GM21381 (cell line): ENCODE results near the gene CFAP221.

Source experiments
- ATAC-seq: cut with Tn5 transposase; IDR thresholded peaks from one replicate; pipeline ENCODE4 v1.9.1; 2021; ENCODE audit warnings: mild to moderate bottlenecking, moderate library complexity; ENCODE audit not compliant: unreplicated experiment

The CFAP221 gene

GRCh38 chr2:119544075-119544938, at the start of gene CFAP221:
Gene CFAP221 (plus strand): TSS chr2:119544449. CDS start chr2:119546132, 1,683 bp downstream.
- peak; percentile 76 for ATAC-seq

DNA sequence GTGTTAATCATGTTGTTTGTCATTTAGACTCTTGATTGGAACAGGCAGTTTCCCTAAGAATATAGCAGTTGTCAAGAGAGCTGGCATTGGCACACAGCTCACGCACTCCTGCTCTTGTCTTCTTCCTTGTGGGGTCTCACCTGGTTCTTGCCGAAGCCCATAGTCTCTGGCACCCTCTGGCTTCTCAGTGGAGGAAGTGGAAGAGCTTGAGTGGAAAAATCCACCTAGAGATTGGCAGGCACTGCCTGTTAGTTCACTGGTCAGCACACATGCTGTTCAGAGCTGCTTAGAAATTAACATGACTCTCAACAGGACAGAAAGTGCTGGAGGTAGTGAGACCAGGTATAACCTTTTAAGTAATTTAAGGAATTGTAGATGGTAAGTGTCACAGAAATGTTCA, 48.3 kb upstream of the CFAP221 start:
- no peak for ATAC-seq

DNA sequence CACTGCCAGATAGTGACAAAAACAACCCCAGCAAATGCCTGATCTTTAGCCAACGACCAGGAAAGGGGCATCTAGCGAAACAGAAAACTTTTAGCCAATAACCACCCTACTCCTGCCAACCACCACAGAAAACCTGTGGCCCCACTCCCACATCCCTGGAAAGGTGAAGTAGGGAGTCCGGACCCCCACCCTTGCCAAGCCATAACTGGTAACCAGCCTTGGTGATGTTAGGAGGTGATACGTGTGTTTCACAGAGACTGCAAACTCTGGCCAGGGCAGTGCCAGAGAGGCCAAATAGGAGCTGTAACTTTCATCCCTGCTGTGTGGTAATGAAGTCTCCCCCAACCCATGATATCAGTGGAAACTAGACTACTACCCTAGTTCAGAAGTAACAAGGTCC, 47.6 kb upstream of the CFAP221 start:
- ATAC-seq = no peak

DNA sequence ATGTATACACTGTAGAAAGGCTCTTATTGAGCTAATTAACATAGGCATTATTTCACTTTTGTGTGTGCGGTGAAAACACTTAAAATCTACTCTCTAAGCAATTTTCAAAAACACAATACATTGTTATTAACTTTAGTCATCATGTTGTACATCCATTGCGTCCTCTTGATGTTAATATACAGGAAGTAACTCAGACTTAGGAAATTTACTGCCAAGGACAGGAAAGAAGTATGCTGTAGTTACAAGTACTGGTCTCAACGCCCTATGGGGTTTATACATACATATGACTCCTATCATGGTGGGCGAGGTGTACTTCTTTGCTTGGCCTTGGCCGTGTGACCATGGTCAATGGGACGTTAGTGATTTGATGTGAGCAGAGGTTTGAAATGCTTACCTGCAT, 35.5 kb upstream of the CFAP221 start:
- no peak for ATAC-seq

- ATAC-seq = no peak
These were observed 32.3 kb upstream of the CFAP221 start for GRCh38 chr2:119511989-119512388.

DNA sequence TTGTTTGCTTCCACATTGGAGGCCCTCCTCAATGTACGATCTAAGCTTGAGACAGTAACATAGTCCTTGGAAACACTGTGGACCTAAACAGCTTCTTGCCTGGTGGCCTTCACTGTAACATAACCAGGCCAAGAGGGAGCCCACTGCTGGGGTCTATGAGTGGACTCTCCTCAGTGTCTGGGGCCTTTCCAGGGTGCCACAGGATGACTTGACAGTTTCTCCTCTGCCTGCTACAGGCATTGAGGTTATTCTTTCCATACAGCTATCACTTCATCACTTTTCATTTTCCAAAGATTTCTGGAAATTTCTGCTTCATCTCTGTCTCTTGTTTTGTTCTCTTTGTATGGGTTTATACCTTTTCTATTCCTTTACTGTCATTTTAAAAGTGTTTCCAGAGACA, 31.3 kb upstream of the CFAP221 start:
- ATAC-seq = no peak

DNA sequence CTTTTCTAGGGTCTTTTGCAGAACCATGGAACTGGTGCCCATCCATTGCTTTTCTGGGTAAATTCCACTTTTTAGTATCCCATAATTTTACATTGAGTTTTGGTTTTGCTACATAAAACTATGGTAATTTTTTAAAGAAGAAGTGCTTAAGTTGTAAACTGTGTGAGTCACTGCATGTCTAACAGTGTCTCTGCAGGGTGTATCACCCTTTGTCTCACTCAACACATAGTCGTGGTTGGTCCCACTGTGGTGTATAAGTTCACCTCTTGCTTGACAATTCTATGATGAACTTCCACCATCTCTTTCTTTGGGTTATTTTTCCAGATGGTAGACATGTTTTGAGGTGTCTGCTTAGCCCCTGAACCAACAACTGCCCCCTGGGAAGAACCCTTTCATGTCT, 30.4 kb upstream of the CFAP221 start:
- ATAC-seq = no peak

DNA sequence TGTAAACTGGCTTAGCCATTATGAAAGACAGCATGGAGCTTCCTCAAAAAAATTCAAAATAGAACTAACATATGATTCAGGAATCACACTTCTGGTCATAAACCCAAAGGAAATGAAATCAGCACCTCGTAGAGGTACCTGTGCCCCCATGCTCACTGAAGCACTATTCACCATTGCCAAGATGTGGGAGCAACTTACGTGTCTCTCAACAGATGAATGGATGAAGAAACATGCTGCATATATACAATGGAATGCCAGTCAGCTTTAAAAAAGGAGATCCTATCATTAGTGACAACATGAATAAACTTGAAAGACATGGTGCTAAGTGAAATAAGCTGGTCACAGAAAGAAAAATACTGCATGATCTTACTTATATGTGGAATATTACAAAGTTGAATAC, 28.1 kb upstream of the CFAP221 start:
- no peak for ATAC-seq

DNA sequence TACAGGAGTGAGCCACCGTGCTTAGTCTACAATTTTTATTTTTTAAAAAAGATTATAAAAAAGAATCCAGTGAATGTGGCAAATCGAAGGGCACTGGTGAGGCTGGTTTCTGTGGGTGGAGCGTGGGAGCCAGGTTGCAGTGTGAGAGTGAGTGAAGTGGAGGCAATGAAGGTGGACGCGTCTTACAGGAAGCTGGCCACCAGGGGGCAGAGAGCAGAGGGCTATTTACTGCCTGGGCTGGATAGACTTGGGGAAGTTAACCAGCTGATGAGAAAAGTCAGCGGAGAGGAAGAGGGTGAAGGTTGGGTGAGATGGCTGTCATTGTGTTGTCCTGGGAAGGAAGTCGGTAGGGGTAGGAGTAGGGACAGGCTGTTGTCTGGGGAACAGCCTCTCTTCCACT, 26.8 kb upstream of the CFAP221 start:
- ATAC-seq = peak; percentile 92

GRCh38 chr2:119518401-119519056, 25.7 kb upstream of the CFAP221 start:
- no peak for ATAC-seq

DNA sequence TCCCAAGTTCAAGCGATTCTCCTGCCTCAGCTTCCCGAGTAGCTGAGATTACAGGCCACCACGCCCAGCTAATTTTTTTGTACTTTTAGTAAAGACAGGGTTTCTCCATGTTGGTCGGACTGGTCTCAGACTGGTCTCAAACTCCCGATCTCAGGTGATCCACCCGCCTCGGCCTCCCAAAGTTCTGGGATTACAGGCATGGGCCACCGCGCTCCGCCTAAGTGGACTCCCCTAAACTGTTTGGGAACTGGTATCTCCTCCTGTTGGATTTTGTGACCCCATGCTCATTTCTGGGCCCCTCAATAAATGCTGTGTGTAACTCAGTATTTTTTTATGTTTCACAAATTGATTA, 25.2 kb upstream of the CFAP221 start:
- ATAC-seq = no peak

DNA sequence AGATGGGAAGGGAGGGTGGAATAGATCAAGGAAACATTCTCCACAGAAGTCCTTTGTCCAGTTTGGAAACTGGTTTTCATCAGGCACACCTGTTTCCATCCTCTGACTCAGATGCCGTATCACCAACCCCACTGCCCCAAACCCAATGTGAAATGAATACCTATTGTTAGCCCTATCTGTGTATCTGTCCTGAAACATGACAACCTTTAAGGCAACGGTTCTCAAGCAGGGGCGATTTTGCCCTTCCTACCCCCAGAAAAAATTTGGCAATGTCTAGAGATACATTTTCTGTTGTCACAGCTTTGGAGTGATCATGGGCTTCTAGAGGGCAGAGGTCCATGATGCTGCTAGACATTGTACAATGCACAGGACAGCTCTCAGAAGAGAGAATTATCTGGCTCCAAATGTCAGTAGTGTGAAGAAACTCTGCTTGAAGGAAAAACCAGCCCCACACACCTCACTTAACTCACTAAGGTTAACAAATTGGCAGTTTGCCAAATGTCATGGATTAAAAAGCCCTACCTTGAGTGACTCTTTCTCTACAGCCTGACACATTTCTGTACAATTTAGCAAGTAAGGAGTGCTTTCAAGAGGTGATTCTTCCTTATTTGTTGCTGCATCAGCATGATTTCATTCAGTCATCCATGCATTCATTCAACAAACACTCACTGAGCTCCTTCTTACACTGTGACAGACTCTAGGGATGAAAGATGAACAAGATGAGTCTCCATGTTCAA, 23.4 kb upstream of the CFAP221 start:
- ATAC-seq = no peak

DNA sequence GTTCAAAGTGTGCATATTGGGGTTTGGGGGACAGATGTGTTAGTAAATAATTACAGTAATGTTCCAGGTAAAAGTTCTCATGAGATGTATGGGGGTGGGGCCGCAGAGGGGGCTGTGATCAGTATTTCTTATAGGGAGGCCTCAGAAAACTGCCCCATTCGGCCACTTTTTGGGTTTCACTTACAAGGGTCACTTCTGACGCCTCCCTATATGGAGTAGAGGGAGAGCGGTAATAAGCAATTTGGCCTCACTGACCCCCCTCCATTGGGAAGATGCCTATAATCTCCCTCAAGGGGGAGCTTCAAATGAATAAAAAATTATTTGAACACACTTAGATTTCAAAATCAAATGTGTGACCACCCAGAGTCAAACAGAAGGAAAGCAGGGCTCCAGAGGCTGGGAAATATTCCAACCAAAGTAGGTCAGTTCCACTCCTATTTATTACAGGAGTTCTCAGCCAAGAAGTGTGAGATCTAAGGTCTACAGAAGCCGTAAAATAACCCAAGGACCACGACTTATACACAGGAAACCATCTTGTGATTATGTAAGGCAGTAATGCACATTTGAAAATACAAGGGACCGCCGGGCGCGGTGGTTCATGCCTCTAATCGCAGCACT, 22.7 kb upstream of the CFAP221 start:
- no peak for ATAC-seq

DNA sequence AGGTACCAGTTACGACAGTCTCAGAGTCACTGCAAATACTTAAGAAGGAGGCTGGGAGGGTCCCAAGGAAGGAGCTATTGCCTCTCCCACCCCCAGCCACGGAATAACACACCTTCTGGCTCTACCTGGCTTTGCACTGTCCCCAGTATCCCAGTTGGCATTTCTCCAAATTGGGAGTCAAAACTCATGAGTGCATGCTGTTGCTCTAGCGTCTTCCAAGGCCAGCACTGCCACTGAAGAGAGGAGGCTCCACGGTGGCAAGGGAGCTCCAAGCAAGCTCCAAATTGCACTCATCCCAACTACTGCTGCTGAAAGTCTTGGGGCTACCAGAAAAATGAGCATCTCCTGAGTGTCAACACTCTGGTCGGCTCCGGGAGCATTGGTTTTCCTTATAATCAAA, 21.6 kb upstream of the CFAP221 start:
- no peak for ATAC-seq

DNA sequence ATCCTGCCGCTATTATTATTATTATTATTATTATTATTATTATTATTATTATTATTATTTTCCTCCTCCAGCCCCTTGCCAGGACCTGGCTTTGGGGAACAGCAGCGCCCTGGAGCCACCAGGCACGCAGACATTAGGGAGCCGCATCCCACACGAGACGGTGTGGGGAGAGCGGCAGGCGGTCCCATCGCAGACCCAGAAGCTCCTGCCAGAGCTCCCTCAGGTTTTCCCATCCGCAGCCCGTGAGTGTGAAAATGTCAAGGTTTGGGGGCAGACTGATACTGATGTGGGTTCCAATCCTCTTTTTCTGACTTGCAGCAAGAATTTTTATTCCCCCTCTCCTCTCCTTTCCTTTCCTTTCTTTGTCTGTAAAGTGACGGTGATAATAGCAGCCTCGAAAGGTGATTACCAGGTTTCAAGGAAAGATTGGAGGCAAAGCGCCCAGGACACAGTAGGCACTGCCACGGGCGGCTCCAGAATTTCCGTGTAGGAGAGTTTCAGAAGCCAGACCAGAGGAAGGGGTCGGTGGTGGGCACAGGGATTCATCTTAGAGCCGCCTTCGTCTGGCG, 20.8 kb upstream of the CFAP221 start:
- no peak for ATAC-seq

DNA sequence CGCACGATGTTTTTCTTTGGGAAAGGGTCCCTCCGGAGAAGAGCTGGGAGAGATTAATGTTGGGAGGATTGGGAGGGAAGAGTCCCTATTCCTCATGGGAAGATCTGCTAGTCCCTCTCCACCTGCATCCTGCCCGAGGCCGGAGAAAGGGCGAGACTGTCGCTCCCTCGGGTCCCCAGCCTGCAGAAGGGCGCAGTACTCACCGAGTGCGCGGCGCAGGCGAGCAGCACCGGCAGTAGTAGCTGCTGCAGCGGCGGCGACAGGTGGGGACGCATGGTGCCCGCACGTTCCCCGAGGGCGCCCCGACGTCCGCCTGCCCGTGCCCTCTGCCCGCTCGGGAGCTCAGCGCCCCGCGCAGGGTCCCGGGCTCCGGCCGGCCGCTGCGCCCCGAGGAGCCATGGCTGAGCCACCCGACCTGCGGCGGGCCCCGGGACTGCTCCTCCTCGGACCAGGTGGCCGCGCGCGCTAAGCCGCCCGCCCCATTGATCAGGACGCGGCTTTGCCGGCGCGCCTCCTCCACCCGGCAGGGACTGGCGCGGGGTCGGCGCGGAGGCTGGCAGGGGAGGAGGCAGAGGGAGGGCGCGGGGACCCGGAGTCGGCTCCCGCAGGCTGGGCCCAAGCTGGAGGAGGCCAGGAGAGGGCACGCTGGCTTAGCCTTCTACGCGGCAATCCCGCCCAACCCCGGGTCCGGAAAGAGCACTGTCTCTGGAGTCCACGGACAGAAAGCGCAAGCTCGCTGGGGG, 20.1 kb upstream of the CFAP221 start, which contains the start of gene SCTR:
SCTR (minus strand) TSS at position 532 of the 743 bp plus-strand sequence; CDS start at position 275, 257 bp downstream.
- ATAC-seq = no peak

GRCh38 chr2:119525614-119526013, 18.6 kb upstream of the CFAP221 start:
- no peak for ATAC-seq

DNA sequence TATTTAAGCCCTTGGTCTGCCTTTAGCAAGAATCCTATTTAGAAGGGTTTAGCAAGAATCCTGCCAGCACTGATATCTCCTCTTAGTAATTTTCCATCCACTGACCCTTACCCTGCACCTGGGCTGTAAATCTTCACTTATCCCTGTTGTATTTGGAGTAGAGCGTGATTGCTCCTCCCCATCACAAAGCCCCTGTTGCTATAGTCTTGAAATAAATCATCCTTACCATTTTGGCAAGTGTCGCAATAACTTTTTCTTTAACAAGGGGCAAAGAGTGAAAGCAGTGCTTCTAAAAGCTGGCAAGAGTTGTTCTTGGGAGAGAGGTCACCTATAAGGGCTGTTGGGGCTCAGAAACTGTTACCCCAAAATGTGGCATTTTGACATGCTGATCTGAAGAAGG, 16.2 kb upstream of the CFAP221 start:
- no peak for ATAC-seq

DNA sequence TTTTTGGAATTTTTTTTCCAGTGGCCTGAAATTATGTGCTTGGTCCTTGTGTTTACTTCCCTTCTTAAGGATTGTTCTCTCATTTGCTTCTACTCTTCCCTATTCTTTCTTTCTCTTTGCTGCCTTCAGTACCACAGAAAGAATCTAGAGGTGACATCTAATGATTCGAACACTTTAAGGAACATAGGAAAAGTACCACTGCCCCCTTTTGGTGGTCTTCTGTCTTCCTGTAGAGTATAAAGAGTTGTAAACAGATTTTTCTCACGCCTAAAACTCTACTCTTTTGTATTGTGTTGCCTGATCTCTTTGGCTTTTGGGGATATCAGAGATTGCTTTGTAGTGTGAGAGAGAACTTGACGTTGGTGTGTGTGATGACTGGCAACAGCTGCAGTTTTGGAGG, 13.0 kb upstream of the CFAP221 start:
- ATAC-seq = no peak

GRCh38 chr2:119533560-119533959, 10.7 kb upstream of the CFAP221 start:
- no peak for ATAC-seq
